NCI-H1105 treated with DMSO at 0.1 percent for 48 hours (cell line): Measurements from ENCODE around the gene SP3.
"Not testable (repeated sequence)": the region's sequence is repeated elsewhere in the genome, so short reads cannot be mapped to it uniquely, and the experiment has no call there.

Experiments used
- DNase-seq: peaks from one replicate; lab custom pipeline; 2025; lab: John Stamatoyannopoulos, UW

The SP3 gene

GRCh38 chr2:173889464-173889863, 75.7 kb downstream of the SP3 start:
- not testable (repeated sequence) for DNase-seq

GRCh38 chr2:173886613-173887012, 78.6 kb downstream of the SP3 start:
- no peak for DNase-seq

DNA sequence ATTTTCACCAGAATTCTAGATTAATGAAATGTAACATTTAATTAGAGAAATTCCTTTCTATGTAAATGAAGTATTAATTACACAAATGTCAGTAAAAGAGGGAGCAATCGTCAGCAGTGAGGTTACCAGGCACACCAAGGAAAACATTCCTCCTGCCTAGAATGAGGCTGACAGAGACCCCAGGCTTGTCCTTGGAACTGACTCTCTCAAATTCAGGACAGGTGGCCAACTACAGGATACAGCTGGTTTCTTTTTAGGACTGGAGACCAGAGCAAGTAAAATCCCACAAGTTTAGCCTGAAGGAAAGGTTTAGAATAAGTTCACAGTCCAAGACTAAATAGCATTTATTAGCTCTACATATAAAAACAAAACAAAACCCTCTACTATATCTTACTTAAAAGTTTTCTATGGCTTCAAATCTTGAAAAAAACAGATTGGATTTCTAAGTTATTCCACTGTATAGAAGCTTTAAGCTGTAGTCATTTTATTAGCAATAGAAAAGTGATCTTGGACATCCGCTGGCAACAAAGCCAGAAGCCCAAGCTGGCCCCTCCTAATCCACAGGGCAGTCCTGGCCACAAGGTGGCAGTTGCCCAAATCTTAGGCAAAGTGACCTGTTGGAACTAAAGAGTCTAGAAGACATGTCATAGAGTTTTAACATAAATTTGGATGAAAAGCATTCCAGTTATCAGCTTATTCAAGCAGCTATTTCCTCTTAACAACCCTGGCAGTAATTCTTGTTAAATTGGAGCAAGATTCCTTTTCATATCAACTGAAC, 81.0 kb downstream of the SP3 start:
- no peak for DNase-seq

DNA sequence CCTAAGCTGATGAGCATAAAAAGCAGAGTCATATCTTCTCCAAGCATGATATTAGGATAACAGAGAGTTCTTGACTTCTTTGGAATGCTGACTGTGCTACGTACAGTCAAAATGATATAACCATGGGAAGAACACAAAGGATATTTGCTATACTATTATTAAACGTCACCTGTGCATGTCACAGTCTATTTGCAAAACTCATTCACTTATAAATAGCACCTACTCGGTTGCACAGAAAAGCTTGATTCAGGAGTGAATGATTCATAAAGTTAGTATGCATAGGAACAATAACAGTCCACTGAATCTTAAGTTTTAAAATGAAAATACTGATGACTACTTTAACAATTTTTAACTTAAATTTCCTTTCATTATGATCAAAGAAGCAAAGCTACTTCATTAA, 83.3 kb downstream of the SP3 start:
- DNase-seq = no peak

DNA sequence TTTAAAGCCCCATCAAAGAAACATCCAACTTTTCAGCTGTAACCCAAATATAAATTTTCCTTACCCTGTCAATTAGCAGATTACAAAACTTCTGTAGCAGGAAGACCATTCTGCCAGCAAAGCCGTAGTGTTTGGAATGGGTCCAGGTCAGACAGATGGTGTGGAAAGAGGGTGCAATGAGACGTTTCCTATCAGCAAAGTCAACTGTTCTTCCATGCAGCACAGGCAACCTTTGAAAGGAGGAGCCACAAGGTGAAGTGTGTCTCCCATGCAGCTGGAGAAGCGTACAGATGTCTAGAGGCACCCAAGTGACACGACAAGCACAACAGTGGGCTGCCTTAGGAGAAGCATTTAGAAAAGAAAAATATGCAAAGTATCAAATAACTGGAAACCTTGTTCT, 83.7 kb downstream of the SP3 start:
- peak; percentile 89 for DNase-seq

DNA sequence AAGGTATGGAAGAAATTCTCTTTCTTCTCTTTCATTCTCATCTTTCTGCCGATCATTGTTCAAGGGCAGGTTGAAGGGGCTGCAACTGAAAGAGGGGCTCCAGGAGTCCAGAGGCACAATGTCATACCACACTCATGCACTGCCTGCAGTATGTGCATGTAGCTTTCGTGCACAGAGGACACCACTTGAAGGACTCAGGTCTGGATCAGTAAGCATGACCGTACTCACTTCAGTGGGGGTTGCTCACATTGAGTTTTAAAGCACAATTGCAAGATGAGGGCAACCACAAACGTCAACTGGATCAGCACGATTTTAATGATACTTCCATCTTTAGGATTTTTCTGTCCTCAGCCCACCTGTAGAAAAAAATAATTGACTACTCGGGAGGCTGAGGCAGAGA, 84.6 kb downstream of the SP3 start:
- DNase-seq = no peak

GRCh38 chr2:173876833-173877413, 88.2 kb downstream of the SP3 start:
- DNase-seq = no peak

DNA sequence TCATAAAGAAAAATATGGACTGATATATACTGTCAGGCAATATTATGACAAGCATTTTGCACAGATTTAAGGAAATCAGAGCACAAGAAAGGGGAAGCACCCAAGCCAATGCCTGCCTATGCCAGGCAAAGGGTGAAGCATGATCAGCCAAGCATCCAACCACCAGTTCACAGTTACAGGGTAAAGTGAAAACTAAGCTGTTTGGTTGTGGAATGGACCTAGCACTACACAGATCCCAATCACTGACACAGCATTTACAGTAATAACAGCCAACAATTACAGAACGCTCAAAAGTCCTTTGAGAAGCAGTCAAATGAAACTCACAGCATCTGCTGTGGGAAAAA, 90.3 kb downstream of the SP3 start:
- DNase-seq = no peak

- no peak for DNase-seq
These were observed 90.9 kb downstream of the SP3 start for GRCh38 chr2:173874003-173874893.

GRCh38 chr2:173872714-173873113, 92.5 kb downstream of the SP3 start:
- DNase-seq = no peak

DNA sequence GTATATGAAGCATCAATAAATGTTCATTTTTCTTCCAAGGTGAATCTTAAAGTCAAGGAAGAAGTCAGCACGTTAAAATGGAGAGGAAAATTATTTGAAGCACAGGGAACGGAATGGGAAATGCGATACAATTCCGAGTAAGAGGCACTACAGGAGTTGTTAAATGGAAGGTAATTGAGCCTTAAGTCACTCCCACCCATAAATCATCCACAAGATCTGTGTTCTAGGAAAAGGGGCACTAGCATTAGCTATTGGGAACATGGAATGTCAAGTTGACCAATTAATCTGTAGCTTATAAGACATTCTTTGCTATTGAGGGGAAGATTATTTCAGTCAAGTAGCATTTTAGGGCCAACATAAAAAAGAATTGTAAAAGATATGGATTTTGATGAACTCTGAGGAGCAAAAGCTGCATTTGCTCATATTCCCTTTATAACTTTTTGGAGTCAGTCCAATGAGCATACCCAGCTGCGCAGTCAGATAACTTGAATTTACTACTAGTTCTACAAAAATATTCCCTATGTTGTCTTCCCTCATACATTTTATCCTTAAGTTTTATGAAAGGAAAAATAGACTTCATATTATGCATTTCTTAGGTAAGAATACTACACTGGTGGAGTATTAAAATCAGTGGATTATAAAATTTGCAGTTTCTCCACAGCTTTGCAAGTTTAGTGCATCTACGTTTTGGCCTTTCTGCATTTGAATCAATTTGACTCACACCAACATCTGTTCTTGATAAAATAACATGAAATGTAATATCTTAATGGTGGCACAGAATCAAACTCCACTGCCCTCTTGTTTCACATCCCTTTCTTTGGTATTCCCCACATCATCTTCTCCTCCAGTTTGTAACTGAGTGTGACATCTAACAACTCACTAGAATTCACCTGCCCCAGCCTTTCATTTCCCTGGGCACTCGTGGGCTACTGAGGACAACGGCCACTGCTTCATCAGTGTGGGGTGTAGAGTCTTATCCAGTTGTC, 95.6 kb downstream of the SP3 start:
- peak; percentile 42 for DNase-seq

GRCh38 chr2:173868406-173868805, 96.8 kb downstream of the SP3 start:
- no peak for DNase-seq

- DNase-seq = no peak
These were observed 98.1 kb downstream of the SP3 start for GRCh38 chr2:173866874-173867618.

DNA sequence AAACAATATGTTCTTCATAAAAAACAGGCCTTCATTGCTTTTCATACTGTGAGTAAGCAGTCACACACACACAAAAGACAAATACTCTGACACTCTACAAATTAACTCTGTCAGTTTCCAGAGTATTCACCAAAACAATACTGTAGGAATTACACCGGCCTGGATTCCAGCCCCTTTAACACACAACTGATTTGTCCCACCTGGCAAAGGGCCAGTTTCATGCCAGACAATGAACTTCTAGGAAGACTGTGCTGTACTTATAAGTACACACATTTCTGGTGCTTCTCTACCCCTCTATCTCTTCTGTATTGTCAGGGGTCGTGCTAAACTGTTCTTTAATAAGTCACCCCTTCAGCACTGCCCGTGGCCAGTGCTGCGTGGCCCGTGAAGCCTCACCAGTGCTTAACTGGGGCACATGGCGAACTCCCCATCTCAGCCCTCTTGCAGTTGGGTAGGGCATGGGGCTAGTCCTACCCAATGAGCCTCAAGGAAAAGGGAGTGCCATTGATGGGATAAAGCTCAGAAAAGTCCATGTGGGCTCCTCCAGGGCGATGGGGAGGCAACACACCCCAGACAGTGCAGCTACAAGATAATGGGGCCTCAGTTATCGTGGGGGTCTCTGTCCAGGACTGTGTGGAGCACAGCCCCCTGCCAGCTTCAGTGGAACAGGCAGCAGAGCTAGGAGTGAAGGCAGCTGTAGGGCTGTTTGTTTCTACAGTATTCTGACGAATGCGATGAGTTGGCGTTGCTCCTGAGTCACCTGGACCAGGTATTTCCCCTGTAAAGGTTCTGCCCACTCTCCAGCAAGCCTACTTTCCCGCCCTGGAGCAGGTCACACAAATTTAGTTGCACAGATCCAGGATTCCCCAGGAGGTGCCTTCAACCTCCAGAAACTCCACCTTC, 99.0 kb downstream of the SP3 start:
- no peak for DNase-seq

DNA sequence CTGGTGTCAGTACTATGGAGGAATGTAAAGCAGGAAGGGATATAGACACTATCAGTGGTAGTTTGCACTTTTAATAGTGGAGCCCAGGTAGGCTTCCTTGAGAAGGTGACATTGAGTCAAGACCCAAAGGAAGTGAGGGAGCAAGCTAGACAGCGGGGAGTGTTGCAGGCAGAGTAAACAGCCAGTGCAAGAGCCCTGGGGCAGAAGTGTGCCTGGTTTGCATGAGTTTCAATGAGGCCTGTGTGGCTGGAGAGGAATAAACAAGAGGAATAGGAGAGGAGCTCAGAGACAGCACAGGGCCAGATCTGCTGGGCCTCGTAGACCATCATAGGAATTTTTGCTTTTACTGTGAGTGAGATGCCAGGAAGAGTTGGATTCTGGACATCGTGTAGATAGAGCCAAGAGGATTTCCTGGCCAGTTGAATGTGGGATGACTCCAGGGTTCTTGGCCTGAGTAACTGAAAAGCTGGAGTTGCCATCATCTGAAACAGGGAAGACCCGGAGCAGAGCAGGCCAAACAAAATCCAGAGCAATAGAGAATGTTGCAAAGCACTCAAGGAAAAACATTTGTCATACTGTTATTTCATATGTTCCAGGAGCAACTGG, 102.5 kb downstream of the SP3 start:
- DNase-seq = no peak

GRCh38 chr2:173860566-173860965, 104.6 kb downstream of the SP3 start:
- DNase-seq = no peak

DNA sequence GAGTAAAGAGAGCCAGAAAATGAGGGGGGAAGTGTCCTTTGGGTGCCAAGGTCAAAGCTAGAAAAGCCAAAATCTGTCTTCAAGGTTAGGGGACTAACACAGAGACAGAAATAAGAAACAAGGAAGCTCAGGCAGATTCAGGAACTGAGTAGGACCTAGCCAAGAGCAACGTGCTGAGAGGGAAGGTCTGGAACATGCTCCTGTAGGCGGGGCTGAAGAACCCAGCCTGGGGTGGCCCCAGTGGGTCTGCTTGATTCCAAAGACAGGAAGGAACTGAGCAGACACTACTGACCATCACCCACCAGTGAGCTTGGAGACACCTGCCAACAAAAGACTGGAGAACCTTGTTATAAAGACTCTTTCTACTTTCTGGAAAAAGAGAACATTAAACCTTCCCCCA, 105.1 kb downstream of the SP3 start:
- no peak for DNase-seq

GRCh38 chr2:173858291-173858731, 106.9 kb downstream of the SP3 start:
- DNase-seq = no peak
